GM12801 (cell line): ENCODE results near the gene KLK3.

Source experiments
- TF ChIP-seq, protein P1 (sequence below): IDR thresholded peaks from one replicate; pipeline ENCODE4 v1.5.1; 2011; ENCODE audit warnings: control low read depth; ENCODE audit not compliant: insufficient read length; ENCODE audit errors: extremely low read depth

The KLK3 gene

DNA sequence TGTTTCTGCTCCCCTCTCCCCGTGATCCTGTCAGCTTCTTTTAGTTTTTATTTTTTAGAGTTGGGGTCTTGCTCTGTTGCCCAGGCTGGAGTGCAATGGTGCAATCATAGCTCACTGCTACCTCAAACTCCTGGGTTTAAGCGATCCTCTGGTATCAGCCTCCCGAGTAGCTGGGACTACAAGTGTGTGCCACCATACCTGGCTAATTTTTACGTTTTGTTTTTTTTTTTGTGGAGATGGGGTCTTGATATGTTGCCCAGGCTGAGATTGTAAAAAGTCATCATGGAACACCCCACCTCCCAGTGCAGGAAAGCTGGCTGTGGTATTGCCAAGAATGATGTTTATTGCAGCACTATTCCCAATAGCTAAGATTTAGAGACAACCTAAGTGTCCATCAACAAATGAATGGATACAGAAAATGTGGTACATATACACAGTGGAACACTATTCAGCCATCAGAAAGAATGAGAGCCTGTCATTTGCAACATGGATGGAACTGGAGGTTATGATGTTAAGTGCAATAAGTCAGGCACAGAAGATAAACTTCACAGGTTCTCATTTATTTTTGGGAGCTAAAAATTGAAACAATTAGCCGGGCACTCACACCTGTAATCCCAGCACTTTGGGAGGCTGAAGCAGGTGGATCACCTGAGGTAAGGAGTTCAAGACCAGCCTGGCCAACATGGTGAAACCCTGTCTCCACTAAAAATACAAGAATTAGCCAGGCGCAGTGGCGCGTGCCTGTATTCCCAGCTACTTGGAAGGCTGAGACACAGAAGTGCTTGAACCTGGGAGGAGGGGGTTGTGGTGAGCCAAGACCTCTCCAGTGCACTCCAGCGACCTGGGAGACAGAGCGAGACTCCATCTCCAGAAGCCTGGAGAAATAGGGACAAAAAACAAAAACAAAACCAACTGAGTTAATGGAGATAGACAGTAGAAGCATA lies 14.7 kb upstream of the KLK3 start:
- TF ChIP-seq, protein P1, sequence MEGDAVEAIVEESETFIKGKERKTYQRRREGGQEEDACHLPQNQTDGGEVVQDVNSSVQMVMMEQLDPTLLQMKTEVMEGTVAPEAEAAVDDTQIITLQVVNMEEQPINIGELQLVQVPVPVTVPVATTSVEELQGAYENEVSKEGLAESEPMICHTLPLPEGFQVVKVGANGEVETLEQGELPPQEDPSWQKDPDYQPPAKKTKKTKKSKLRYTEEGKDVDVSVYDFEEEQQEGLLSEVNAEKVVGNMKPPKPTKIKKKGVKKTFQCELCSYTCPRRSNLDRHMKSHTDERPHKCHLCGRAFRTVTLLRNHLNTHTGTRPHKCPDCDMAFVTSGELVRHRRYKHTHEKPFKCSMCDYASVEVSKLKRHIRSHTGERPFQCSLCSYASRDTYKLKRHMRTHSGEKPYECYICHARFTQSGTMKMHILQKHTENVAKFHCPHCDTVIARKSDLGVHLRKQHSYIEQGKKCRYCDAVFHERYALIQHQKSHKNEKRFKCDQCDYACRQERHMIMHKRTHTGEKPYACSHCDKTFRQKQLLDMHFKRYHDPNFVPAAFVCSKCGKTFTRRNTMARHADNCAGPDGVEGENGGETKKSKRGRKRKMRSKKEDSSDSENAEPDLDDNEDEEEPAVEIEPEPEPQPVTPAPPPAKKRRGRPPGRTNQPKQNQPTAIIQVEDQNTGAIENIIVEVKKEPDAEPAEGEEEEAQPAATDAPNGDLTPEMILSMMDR: no peak

DNA sequence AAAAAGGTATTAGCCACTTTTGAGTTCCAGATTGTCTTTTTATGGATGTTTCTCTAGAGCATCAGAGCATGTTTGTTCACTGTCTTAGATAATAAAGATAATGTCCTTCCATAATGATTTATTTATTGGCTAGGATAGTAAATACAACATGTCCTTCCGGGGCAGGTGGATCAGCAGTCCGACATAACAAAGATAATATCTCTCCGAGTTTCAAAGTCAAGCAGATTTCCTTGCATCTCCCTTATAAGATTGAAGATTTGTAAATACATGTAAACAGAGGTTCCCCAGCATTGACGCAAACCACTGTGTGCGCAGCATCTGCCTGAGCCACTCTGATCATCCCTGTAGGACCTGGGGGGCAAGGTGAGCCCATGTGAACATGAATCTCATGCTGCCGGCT lies 12.6 kb upstream of the KLK3 start:
- TF ChIP-seq, protein P1: no peak

DNA sequence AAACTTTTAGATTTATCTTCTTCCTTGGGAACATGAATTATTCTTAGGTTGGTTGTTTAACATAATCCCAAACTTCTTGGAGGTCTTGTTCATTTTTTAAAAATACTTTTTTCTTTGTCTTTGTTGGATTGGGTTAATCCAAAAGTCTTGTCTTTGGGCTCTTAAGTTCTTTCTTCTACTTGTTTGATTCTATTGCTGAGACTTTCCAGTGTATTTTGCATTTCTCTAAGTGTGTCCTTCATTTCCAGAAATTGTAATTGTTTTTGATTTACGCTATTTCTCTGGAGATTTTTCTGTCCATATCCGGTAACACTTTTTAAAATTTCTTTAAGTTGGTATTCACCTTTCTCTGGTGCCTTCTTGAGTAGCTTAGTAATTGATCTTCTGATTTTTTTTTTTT lies 11.5 kb upstream of the KLK3 start:
- TF ChIP-seq, protein P1: no peak

DNA sequence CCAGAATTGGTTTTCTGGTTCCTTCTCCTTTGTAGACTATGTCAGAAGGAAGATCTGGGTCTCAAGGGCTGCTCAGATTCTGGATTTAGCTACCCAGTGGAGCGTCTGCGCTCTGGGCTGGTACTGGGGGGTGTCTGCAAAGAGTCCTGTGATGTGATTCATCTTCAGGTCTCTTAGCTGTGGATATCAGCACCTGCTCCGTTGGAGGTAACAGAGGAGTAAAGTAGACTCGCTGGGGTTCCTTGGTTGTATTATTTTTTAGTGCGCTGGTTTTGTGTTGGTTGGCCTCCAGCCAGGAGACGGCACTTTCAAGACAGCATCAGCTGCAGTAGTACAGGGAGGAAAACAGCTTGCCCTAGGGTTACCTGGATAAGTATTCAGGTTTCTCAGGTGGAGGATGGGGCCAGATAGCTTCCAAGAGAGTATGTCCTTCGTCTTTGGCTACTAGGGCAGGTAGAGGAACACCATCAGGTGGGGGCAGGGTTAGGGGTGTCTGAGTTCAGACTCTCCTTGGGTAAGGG lies 11.0 kb upstream of the KLK3 start:
- TF ChIP-seq, protein P1: no peak

DNA sequence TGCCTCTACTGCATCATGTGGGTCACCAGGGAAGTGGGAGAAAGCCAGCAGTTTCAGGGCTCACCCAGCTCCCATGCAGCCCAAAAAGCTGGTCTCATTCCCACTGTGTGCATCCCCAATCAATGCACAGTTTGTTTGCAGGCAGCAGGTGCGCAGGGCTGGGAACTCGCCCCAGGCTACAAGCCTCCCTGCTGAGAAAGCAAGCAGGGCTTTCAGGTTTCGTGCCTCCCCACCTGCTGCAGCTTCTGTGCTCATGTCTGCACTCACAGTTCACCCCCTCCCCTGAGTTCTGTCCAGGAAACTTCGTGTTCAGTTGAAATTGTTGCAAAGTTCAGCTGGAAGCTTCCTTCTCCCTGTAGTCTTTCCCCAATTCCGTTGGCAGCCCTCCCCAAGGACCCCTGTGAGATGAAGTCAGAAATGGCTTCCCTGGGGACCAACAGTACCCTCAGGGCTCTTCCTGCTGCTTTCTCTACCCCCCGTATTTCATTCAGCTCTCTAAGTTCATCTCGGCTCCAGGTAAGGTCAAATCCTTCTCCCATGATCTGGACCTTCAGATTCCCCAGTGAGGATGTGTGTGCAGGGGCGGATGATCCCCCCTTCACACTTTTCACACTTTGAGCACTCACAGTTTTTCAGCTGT lies 10.3 kb upstream of the KLK3 start:
- TF ChIP-seq, protein P1: no peak

DNA sequence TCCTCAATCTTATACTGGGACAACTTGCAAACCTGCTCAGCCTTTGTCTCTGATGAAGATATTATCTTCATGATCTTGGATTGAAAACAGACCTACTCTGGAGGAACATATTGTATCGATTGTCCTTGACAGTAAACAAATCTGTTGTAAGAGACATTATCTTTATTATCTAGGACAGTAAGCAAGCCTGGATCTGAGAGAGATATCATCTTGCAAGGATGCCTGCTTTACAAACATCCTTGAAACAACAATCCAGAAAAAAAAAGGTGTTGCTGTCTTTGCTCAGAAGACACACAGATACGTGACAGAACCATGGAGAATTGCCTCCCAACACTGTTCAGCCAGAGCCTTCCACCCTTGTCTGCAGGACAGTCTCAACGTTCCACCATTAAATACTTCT lies 4.0 kb upstream of the KLK3 start:
- TF ChIP-seq, protein P1: no peak

DNA sequence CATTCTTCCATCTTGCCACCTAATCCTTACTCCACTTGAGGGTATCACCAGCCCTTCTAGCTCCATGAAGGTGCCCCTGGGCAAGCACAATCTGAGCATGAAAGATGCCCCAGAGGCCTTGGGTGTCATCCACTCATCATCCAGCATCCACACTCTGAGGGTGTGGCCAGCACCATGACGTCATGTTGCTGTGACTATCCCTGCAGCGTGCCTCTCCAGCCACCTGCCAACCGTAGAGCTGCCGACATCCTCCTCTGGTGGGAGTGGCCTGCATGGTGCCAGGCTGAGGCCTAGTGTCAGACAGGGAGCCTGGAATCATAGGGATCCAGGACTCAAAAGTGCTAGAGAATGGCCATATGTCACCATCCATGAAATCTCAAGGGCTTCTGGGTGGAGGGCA lies 3.1 kb upstream of the KLK3 start:
- TF ChIP-seq, protein P1: no peak
